GM18508 (cell line): ENCODE results near the gene CALML5.

Source experiments
- ATAC-seq: cut with Tn5 transposase; IDR thresholded peaks from one replicate; pipeline ENCODE4 v1.9.1; 2021; ENCODE audit warnings: moderate number of reproducible peaks; ENCODE audit not compliant: insufficient read depth, unreplicated experiment

The CALML5 gene

DNA sequence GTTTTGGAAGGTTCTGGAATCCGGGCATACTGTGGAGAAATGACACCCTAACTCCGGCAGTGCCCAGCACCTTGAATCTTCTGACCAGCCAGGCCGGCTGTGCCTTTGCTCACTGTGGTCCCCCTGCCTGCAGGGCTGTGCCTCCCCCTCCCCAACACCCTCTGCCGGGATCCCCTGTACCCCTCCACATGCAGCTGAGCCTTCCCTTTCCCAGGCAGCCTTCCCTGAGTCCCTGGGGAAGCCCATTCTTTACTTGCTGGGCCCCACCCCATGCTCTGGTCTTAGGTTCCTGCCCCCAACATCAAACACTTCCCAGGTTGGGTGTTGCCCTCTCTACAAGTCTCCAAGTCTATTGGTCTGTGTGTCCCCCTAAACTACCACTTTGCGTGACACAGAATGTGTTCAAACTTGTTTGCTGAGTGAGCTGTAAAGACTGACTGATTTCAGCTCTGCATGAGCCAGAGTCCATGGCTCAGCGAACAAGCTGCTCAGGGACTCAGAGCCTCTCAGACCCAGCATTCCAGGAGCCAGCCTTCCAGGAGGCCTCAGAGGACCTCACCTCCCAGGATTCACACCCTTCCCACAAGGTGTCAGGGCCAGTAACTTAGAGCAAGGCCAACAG is 31.6 kb downstream of the CALML5 start:
- ATAC-seq, result no peak

DNA sequence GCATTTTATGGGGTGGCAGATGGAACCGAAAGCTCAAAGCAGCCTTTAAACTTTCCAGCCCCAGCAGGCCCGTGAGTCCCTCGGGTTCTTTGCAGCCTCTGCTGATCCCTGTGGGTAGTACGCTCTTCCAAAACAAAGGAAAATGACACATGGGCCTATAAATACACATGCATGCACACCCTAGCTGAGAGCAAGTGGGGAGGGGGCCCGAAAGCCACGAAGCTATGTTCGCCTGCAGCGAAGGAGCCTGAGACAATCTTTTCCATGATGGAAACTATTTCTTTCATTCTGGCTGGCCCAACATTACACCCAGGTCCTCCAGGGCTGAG is 32.2 kb downstream of the CALML5 start:
- ATAC-seq, result no peak

DNA sequence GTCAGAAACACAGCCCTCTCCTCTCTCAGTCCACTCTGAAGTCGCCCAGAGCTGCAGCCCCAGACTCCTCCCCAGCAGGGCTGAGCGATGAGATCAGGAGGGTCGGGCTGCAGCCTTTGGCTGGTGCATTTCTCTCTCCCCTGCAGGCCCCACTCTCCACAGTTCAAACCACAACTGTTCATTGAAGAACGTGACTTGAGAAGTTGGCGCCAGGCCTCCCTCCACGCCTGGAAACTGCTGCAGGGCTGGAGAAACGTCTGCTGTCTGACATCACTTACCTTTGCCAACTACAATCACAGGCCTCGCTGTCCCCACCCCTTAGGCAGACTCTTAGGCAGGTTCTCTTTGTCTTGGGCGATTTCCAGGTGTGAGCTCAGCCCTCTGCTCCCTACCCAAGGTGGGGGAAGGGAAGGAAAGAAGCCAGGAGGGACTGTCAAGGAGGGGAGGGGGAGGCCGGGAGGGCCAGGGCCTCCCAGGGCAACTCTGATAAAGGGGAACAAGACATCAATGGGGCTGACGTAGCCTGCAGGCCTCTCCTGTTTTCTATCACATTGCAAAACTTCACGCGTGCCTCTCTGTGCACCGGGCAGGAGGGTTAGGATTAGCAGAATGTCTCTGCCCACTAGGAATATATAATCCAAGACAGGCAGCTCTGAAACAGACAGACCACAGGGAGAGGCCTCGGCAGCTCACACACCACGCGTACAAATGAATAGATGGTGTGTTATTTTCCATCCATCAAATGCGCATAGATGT is 32.7 kb downstream of the CALML5 start:
- ATAC-seq, result no peak

DNA sequence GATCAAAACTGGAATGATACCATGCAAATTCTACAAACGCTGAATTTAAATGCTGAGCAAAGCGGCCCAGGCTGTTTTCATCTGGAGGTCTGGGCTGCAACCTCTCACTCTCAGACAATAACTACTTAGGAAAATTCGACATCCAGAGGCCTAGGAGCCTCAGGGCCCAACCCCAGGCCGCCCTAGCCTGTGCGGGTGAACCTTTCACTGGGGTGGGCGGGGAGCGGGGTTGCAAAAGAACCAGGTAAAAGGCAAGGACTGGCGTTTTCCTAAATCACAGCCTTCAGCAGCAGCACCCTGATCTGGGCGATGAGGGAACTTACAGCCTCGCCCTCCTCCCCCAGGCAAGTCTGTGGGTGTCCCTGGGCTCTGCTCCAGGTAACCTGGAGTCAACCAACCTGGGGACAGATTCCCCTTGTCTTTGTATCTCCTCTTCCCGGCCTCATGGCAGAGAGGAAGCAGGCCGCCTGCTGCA is 33.4 kb downstream of the CALML5 start:
- ATAC-seq, result no peak

DNA sequence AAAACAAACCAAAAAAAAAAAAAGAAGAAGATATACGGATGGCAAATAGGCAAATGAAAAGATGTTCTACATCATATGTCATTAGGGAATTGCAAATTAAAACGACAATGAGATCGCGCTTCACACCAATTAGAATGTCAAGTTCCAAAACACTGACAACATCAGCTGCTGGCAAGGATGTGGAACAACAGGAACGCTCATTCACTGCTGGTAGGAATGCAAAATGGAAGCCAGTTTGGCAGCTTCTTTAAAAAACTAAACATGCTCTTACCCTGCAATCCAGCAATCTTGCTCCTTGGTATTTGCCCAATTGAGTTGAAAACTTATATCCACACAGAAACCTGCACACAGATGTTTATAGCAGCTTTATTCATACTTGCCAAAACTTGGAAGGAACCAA is 34.8 kb downstream of the CALML5 start:
- no peak for ATAC-seq

DNA sequence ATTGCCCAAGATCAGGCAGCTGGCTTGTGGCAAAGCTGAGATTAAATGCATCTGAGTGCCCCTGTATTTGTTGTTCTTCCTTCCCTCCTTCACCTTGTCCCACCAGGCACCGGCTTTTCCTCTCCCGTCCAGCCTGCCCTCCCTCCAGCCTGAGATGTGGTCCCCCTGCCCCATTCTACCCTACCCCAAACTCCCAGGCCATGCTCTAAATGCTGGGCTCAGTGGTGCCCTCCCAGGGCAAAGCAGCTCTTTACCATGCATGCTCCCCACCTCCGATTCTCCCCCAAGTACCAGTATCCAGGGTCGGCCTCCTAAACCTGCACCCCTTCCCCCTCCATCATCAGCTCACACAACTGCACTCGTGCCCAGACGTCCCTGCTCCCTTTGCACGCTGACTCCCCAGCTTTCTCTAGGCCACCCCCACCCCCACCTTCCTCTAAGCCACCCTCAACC is 36.5 kb downstream of the CALML5 start:
- ATAC-seq, result no peak

DNA sequence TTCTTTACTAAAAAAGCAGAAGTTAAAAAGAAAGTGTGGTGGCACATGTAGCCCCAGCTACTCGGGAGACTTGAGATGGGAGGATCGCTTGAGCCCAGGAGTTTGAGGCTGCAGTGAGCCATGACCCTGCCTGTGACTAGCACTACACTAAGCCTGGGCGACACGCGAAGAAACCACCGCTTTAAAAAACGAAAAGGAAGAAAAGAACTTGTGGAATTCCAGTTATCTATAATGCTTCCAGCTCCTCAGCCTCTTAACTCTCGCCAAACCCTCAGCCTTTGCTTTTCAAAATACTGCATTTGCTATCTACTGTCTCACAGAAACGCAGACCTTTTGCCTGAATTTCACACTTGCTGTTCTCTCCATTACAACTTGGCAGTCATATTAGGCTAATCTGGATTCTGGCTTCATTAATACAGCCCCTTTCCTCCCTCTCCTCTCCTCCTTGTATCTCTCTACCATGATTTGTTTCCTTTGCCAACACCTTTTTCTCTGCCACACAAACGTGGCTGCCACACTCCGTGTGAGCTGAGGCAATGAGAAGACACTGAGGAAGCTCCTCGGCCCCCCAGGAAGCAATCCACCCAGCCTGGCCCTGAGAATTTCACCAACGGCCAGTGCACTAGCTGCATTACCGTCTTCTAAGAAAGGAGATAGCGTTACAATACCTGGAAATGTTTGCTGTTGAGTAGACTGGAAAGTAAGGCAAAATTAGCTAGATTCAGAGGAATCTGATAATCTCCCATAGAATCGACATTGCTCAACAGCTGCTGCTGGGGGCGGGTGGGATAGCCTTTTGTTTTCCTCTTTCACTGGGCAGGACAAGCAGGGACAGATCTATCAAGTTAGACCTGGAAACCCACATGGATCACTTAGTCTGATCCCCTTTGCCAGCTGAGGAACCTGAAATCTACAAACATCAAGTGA is 37.2 kb downstream of the CALML5 start:
- no peak for ATAC-seq

DNA sequence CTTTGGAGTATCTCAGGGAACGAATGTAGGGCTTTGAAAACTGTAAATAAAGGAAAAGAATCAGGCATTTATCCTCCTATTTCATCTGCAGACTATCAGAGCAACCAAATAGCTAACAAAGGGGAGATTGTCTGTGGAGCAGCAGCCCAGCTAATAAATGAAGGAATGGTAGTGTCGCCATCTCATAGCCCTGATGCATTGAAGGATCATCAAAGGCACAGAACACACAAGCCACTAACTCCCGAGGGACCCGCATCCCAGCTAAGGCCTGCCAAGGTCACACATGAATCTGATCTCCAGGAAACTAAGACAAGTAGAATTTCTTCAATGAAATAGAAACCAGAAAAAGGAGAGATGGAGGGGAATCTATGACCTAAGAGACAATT is 38.2 kb downstream of the CALML5 start:
- no peak for ATAC-seq

DNA sequence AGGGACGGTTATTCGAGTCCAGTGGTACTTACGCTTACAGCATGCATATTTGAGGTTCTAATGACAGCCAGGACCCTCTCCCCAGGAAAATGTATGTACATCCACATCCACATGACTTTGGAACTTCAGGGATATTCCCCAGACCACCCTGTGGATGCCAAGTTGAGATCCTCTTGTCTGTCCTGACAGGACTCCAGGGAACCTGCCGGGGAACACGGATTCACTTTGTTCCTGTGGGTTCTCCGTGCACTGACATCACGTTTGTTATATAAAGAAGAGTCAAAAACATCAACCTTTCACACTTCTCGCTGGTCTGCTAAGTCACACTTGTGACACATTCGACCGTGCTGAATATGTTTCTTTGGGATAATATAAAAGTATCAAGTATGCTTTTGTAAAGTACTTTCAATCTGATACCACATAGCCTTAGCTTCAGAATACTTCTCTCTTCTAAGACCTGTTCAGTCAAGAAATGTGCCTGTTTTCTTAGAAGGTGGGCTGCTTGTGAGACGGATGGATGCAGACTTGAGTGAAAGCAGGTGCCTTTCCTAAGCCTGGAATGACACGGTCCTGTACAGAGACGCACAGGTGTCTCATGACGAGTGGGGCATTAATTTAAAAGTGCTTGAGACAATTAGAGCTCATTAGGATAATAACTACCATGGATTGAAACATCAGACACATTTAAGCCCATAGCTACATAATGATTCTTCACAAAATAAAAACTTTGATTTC is 38.7 kb downstream of the CALML5 start:
- ATAC-seq, result no peak

DNA sequence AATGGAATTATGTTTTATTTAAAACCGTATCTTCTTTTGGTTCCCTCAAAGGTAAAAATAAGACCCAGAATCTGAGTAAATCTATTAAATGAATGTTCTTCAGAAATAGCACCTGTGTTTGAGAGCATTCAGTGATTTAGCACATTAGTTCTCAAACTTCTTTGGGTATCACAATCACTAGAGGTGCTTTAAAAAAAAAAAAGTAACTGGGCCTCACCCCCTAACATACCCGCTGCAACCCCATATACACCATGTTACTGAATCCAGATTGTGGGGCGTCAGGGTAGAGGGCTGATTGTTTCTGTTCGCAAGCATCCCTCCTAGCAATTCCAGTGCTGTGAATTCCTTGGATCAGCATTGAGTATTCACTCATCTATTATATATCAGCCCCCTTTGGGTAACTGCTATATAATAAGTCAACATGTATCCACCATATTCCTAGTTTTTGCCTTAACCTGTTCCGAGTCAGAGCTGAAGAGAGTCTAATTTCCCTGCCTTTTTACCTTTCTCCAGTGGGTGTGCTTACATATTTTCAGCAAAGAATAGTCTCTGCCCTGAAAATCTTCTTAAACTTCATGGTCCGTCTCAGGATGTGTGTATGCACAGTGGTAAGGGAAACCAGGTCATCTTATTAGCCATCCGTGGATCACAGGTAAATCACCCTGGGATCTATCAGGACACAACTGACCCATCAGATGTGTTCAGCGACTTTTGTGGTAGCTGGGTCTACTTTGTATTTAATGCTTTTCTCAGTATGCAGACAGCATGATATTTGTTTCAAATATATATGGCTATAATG is 40.2 kb downstream of the CALML5 start:
- ATAC-seq, result no peak

DNA sequence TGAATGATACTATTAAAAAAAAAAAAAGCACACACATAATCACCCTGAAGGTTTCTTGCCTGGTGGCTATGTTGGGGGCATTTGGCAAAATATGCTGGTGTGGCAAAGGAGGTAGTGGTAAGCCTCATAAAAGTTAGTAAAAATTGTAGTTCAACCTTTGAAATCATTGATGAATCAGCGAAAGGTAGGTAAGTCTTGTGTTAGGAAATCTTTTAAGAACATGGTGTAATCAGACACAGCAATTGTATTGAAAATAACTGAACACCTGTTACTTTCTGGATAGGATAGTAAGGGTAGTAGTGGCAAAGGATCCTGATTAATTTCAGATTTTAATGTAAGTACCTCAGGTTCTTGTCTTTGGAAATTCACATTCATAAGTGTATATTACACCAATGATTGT is 40.9 kb downstream of the CALML5 start:
- ATAC-seq, result no peak

DNA sequence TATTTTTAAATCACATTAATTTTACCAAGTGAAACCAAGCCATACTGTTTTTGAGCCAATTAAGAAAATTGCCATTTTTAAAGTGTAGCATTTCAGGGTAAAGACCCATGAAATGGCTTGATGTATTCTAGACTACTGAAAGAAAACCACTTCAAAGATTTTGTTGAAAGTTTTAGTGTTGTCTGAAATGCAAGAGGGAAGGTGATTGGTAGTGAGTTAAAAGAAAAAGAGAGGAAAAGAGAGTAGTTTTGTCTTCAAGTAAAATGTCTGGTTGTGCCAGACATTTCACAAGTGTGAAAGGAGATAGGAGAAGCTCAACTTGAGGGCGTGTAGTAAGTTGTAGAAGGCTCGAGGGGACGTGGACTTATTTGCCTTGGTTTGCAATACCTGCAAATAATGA is 41.6 kb downstream of the CALML5 start:
- ATAC-seq, result no peak

DNA sequence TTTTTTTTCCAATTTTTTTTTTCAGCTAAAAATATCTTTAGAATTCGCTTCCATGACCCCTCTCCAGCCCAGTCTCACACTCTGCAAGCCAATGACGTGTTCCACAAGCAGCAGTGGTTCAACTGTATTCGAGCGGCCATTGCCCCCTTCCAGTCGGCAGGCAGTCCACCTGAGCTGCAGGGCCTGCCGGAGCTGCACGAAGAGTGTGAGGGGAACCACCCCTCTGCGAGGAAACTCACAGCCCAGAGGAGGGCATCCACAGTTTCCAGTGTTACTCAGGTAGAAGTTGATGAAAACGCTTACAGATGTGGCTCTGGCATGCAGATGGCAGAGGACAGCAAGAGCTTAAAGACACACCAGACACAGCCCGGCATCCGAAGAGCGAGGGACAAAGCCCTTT is 42.8 kb downstream of the CALML5 start:
- ATAC-seq, result no peak

DNA sequence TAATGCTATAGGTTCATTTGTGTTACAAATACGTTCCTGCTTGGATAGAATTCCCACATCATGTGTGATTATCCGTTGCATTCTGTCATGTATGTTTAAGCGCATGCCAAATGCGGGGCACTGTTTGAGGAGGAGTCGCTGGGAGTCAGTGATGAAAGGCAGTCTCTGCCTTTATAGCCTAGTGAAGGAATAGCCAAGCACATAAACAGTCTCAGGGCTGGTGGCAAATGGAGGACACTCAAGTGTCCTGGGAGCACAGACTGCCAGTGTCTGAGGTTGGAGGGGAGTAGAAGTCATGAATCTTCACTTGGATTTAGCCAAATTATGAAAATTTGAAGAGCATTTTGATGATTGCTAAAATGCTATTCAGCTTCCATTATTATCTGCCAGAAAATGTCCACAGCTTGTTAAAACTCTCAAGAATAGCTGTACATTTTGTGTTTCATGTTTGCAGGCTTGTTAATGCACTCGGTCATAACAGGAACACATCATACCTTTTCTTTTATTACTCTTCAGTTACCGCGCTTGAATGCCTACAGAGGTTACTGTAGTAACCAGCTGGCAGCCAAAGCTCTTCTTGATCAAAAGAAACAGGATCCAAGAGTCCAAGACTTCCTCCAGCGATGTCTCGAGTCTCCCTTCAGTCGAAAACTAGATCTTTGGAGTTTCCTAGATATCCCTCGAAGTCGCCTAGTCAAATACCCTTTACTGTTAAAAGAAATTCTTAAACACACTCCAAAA is 45.5 kb downstream of the CALML5 start:
- no peak for ATAC-seq

DNA sequence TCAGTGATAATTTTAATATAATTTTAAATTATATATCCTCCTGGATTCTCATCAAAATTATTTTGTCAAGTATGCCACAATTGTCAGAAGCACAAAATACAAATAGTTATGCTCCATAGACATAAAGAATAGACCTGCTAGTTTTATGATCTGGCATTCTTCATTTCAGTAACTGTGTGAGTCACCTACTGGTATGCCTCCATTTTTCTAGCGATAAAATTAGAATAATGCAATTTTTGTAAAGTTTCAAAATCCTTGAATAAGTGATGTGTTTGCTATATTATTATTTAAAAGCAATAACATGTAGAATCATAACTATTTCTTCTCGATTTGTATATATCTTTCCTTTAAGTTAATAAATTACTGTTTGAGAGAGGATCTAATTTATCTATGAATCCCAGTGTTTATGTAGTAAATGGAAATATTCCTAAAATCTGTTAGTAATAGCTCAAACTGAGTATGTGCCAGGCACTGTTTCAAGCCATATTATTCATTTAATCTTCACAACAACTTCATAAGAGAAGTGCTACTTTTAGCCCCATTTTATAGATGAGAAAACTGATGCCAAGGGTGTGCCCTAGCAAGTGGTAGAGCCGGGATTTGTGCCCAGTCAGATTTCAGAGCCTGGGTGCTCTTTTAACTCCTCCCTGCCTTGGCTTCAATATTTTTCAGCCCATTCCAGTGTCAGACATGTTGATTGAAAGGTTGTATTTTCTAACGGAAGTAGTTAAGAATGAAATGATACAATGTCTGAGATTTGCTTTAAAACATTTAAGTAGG is 48.6 kb downstream of the CALML5 start:
- no peak for ATAC-seq

DNA sequence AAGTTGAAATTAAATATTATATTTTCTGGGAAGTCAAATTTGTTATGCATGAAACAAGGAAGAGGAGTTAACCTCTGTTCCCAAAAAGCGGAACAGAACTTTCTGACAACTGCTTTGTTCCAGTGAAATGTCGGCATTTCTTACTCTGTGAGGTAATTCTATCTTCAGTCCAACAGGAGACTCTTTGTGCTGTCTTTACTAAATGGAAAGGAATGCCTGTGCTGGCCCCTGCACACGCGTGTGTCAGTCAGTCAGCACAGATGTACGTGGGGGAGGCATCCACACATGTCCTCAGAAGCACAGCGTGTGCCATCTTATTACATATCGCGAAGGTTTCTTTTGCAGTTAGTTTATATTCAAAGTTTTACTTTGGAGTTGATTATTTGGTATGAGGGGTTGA is 49.5 kb downstream of the CALML5 start:
- ATAC-seq, result no peak

DNA sequence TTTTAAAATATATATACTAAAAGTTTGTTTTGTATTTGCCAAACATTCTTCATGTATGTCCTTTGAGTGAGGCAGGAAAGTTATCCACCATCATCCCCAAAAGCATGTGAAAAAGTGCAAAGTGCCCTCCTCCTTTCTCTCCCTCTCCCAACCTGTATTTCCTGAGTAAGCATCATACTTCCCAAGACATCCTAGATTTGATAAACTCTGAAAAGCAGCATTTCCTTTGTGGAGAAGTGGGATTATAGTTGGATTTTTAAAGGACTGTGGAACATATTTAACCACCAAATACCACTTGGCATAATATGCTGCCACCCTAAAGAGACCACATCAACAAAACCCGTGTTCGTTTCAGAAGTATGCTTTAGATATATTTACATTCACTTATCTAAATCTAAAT is 50.1 kb downstream of the CALML5 start:
- ATAC-seq, result no peak
